K562 (cell line): ENCODE results near the gene ALDH9A1.

Experiments used
- CTCF ChIP-seq, 3 experiments: IDR thresholded peaks in 2 of 3; conservative IDR thresholded peaks in 1 of 3; 2 replicates each; pipeline ENCODE4 v1.5.1; 2011 to 2012; ENCODE audit warnings: low read length in 3 of 3, mild to moderate bottlenecking in 3 of 3, control low read depth in 2 of 3, improper control_type of control experiment in 1 of 3, inconsistent platforms in 1 of 3, low read depth in 1 of 3, mixed read lengths in 1 of 3, moderate library complexity in 1 of 3; ENCODE audit not compliant: insufficient read depth in 2 of 3
- GTF2E2 ChIP-seq: fragments of 200-800 bp; sonication (Bioruptor generic); IDR thresholded peaks from 2 replicates; pipeline ENCODE4 v1.6.1; 2016; ENCODE audit warnings: missing genetic modification characterization, missing compliant biosample characterization
- MAX ChIP-seq: sonication (generic); formaldehyde crosslinking; IDR thresholded peaks from 2 replicates; pipeline ENCODE4 v1.9.0; 2022; ENCODE audit warnings: mild to moderate bottlenecking, missing genetic modification reagents
- NFE2L1 ChIP-seq: fragments of 450-650 bp; IDR thresholded peaks from 2 replicates; pipeline ENCODE4 v1.6.1; 2016; ENCODE audit warnings: missing genetic modification characterization, low read depth, mild to moderate bottlenecking, missing compliant biosample characterization, moderate library complexity, borderline replicate concordance
- RNF219 ChIP-seq: fragments of 250-450 bp; sonication (Bioruptor Pico); IDR thresholded peaks from 2 replicates; pipeline ENCODE4 v1.5.0; 2022; ENCODE audit warnings: mild to moderate bottlenecking
- ZBTB33 ChIP-seq: sonication (generic); formaldehyde crosslinking; IDR thresholded peaks from 2 replicates; pipeline ENCODE4 v1.8.1; 2023; ENCODE audit warnings: mild to moderate bottlenecking, missing genetic modification reagents
- ZNF274 ChIP-seq: IDR thresholded peaks from 2 replicates; pipeline ENCODE4 v1.6.1; 2011; ENCODE audit warnings: low read depth, mild to moderate bottlenecking, low read length, moderate library complexity, borderline replicate concordance

- TF ChIP-seq NFE2L1 (tag) (no peak), GTF2E2 (no peak), RNF219 (CRISPR knock-in tag) (no peak), ZNF274 (no peak), ZBTB33 (CRISPR knock-in tag) (no peak), CTCF (IDR thresholded peaks at IDR 0.05 in 2 of 3, conservative IDR thresholded peaks at IDR 0.05 in 1 of 3; ENCODE audit: insufficient read depth in 2 of 3, low read depth in 1 of 3, low read length in 3 of 3) (no peak), MAX (CRISPR knock-in tag) (no peak)
Measured at GRCh38 chr1:165644064-165644735, 54.2 kb downstream of the ALDH9A1 start.
